Adrenal gland (tissue), 12 donors: Measurements from ENCODE around the gene CACNA1D. TPM values are rescaled to one million over a fixed set of nuclear protein-coding genes. Genes with fewer than 3 reads are reported as not detected.

Experiments used
- DNase-seq, 7 donors: peaks; one replicate each; pipeline ENCODE4 v3.0.0-alpha.2; 2019 to 2020
- H3K27ac ChIP-seq, 5 donors: fragments of 200-600 bp; sonication (generic) in 4 of 5; 1 replicate in 3 of 5; 2 replicates in 2 of 5; pipeline versions ENCODE4 v1.5.1 to v1.8.0; 2016 to 2020; ENCODE audit warnings: mild to moderate bottlenecking in 1 of 5
- H3K27me3 ChIP-seq: fragments of 200-600 bp; 2 replicates; pipeline ENCODE4 v1.8.0; 2021
- H3K36me3 ChIP-seq, 2 donors: fragments of 200-600 bp; replicated peaks in 1 of 2; 1 replicate in 1 of 2; 2 replicates in 1 of 2; pipeline versions ENCODE4 v1.5.1 to v1.8.0; 2018 to 2022
- H3K4me1 ChIP-seq, 2 donors: fragments of 200-600 bp; replicated peaks in 1 of 2; 1 replicate in 1 of 2; 2 replicates in 1 of 2; pipeline versions ENCODE4 v1.5.1 to v1.8.0; 2018 to 2021
- H3K4me3 ChIP-seq, 4 donors: fragments of 200-600 bp; sonication (generic) in 3 of 4; one replicate each; pipeline ENCODE4 v1.5.1; 2016 to 2018
- H3K9me3 ChIP-seq, 3 donors: fragments of 200-600 bp; sonication (generic) in 1 of 3; replicated peaks in 1 of 3; 1 replicate in 2 of 3; 2 replicates in 1 of 3; pipeline versions ENCODE4 v1.5.1 to v1.8.0; 2016 to 2021
- POLR2A ChIP-seq, 2 donors: fragments of 450-650 bp; IDR thresholded peaks; one replicate each; pipeline ENCODE4 v1.6.1; 2017; ENCODE audit warnings: antibody characterized with exemption in 2 of 2, mild to moderate bottlenecking in 2 of 2, moderate library complexity in 1 of 2
- WGBS, 4 donors: extraction: QIAGEN DNeasy Blood & Tissue Kit in 2 of 4; methylation state at CpG; one replicate each; pipeline versions ENCODE4 v1.1.5 to v1.1.7; 2013 to 2017; 5-methylcytosine and 5-hydroxymethylcytosine counted together
- intact Hi-C, 2 donors: fragments of 100-400 bp; cut with DNase I; formaldehyde crosslinking; loops; one replicate each; pipeline versions ENCODE4 v1.14.1 to v1.15.0; 2022 to 2023
- polyA plus RNA-seq, 3 donors: library from polyadenylated mRNA; stranded (reverse); fragments of 200-250 nt in 2 of 3; fragments of 350-450 nt in 1 of 3; fragmentation: Illumina TruSeq in 1 of 3; extraction: RNeasy Lipid Tissue Mini Kit (QIAGEN cat#74804) in 1 of 3; gene quantifications; one replicate each; pipeline ENCODE4 v1.2.3, GENCODE V29; 2013 to 2014
- total RNA-seq, 9 donors: library from RNA; depleted of rRNA in 4 of 9; stranded (reverse); fragments of >200 nt in 4 of 9; fragments of 120-200 nt in 1 of 9; fragmentation: NEBNext Ultra II Directional in 1 of 9; extraction: Animal tissue kit (Norgen Biotek cat#: 25700) in 1 of 9; gene quantifications; one replicate each; pipeline versions ENCODE4 v1.1.0 to v1.2.4, GENCODE V29; 2013 to 2023
- TF ChIP-seq, protein P1 (sequence below), 6 experiments: fragments of 450-650 bp in 4 of 6; fragments of 200-600 bp in 2 of 6; sonication (generic) in 1 of 6; IDR thresholded peaks; 1 replicate in 5 of 6; 2 replicates in 1 of 6; pipeline versions ENCODE4 v1.5.1 to v1.8.0; 2016 to 2021; ENCODE audit warnings: antibody characterized with exemption in 6 of 6, mild to moderate bottlenecking in 2 of 6, moderate library complexity in 1 of 6
- donor health status: healthy with polysubstance abuse.
- donor health status: Bipolar disorder and iron deficiency.
- donor health status: DM: yes; HTN: yes; CAD: no.
- donor health status: DM: no; HTN: no; CAD: no.
- donor health status: DM: no; HTN: no; CAD: no.
- donor health status: DM: yes; HTN: yes; CAD: no.

Gene CACNA1D
- total and polyA plus RNA-seq, 12 donors: 25.8 to 111 (median 63.0) TPM

DNA sequence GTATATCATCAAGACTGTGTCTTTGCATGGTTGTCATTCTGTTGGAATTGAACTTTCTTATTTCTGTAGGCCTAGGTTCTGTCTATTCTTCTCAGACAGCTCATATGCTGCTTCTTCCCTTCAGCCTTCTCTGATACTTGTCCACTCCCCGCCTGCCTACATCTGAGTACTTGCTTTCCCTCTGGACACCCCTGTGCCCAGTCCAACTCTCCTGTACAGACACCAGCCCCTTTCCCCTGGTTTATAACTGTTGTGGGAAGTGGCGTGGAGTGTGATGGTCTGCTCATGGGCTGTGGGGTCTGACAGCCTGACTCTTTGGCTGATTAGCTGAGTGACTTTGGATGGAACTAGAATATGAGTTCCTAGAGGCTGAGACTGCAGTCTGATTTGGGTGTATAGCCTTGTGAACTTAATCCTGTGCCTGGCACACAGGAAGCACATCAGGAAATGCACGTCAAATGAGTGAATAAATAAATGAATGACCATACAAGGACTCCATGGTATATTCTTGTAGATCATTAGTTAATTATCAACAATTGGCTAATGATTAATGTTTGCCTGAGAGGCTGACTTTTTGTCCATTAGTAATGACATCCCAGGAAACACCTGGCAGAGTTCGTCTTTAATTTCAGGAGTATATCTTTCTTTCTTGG, 11.8 kb downstream of the CACNA1D start:
- H3K9me3 ChIP-seq: no peaks in the 10 kb centered on the region
- TF ChIP-seq, protein P1, sequence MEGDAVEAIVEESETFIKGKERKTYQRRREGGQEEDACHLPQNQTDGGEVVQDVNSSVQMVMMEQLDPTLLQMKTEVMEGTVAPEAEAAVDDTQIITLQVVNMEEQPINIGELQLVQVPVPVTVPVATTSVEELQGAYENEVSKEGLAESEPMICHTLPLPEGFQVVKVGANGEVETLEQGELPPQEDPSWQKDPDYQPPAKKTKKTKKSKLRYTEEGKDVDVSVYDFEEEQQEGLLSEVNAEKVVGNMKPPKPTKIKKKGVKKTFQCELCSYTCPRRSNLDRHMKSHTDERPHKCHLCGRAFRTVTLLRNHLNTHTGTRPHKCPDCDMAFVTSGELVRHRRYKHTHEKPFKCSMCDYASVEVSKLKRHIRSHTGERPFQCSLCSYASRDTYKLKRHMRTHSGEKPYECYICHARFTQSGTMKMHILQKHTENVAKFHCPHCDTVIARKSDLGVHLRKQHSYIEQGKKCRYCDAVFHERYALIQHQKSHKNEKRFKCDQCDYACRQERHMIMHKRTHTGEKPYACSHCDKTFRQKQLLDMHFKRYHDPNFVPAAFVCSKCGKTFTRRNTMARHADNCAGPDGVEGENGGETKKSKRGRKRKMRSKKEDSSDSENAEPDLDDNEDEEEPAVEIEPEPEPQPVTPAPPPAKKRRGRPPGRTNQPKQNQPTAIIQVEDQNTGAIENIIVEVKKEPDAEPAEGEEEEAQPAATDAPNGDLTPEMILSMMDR (IDR thresholded peaks at IDR 0.05): no peak
- no peak for TF ChIP-seq POLR2A (IDR thresholded peaks at IDR 0.05)
- no peak overlapping the region for H3K27ac ChIP-seq
- intact Hi-C loops: no loop called here
- no peak overlapping the region for H3K4me3 ChIP-seq
- H3K27me3 ChIP-seq: no peaks in the 10 kb centered on the region
- DNase-seq: no peak
- H3K4me1 ChIP-seq: no peaks in the 10 kb centered on the region
- no peaks in the 10 kb centered on the region for H3K36me3 ChIP-seq
- 83 to 88% (median 87%) methylated on average over 4 of the region's 4 CpGs for WGBS, 4 donors

DNA sequence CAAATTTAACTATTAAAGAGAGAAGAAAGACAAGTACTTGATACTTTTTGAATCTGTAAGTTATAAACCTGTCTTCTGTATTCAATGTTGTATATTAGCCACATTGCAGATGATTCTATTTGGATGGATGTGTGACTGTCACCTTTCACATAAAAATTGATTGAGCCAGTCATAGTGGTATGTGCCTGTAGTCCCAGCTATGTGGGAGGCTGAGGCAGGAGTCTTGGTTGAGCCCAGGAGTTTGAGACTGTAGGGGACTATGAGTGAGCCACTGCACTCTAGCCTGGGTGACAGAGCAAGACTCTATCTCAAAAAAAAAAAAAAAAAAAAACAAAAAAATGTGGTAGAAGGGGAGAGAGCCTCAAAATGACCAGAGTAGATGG, 12.3 kb downstream of the CACNA1D start:
- no peak for DNase-seq
- Histone ChIP-seq H3K9me3 (no peaks in the 10 kb centered on the region), H3K4me3 (no peak overlapping the region), H3K27ac (no peak overlapping the region), H3K27me3 (no peaks in the 10 kb centered on the region), H3K36me3 (no peaks in the 10 kb centered on the region), H3K4me1 (no peaks in the 10 kb centered on the region)
- intact Hi-C loops: no loop called here
- TF ChIP-seq POLR2A (IDR thresholded peaks at IDR 0.05): no peak
- TF ChIP-seq, protein P1 (IDR thresholded peaks at IDR 0.05): no peak

DNA sequence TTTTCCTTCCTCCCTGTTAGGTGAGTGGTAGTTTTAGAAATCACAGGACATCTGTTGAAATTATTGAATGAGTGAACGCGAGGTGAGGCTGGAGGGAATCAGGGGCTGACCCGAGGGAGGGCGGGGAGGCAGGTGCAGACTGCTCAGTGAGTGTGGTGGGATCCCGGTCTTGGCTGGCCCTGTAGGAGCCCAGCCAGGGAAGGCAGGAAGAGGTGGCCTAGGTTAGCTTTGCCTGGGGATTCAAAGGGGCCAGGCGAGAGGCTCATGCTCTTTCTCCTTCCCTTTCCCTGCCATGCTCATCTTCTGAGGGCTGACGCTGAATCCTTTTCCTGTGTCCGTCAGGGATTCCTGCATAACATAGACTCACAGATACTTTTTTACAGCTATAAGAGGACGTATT, 15.1 kb downstream of the CACNA1D start:
- intact Hi-C loops: no loop called here
- Histone ChIP-seq H3K4me3 (no peak overlapping the region), H3K27me3 (no peaks in the 10 kb centered on the region), H3K4me1 (no peaks in the 10 kb centered on the region), H3K9me3 (no peaks in the 10 kb centered on the region), H3K27ac (no peak overlapping the region), H3K36me3 (no peaks in the 10 kb centered on the region)
- WGBS, 4 donors: 87 to 91% (median 89%) methylated on average over 8 to 9 of the region's 9 CpGs
- DNase-seq: no peak
- TF ChIP-seq, protein P1 (IDR thresholded peaks at IDR 0.05): no peak
- TF ChIP-seq POLR2A (IDR thresholded peaks at IDR 0.05): no peak

DNA sequence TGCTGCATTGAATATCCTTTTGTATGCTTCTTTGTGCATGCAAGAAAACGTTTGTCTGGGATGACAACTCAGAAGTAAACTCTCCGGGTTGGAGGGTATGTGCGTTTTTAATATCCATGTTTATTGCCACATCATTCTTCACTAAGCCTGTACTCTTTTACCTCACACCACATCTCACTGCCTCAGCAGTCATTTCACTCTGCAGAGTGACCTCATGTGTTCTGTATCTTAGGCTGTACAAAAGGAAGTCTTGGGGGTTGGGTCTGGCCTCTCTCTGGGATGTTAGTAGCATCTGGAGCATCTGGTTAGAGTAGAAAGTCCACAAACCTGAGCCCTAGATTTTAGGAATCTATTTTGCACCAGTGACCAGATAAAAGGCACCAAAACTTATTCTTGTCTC, 16.1 kb downstream of the CACNA1D start:
- WGBS, 4 donors: 60 to 79% (median 73%) methylated on average over 3 of the region's 3 CpGs
- H3K4me3 ChIP-seq: no peak overlapping the region
- no peaks in the 10 kb centered on the region for H3K9me3 ChIP-seq
- intact Hi-C loops: no loop called here
- no peaks in the 10 kb centered on the region for H3K4me1 ChIP-seq
- TF ChIP-seq, protein P1 (IDR thresholded peaks at IDR 0.05): no peak
- no peak for TF ChIP-seq POLR2A (IDR thresholded peaks at IDR 0.05)
- no peak overlapping the region for H3K27ac ChIP-seq
- DNase-seq: no peak
- peaks cover 0 to 3% of the 10 kb centered on the region in 2 donors for H3K36me3 ChIP-seq
- H3K27me3 ChIP-seq: no peaks in the 10 kb centered on the region
